Measurements from ENCODE around the gene PSMD6.

- TF ChIP-seq ZNF274 (IDR thresholded peaks at IDR 0.05; ENCODE audit: low read depth, low read length) = no peak
- TF ChIP-seq YY1 (IDR thresholded peaks at IDR 0.05; ENCODE audit: insufficient read depth, insufficient read length) = no peak
- TF ChIP-seq SUZ12 (IDR thresholded peaks at IDR 0.05; ENCODE audit: extremely low read depth, insufficient read depth, insufficient read length) = no peak
These were observed 44.0 kb downstream of the PSMD6 start for GRCh38 chr3:63979093-63979885.

All from NT2/D1 (cell line).